ENCODE results near the gene PARD3B.
A peak's percentile ranks its signal among the peaks of the same experiment; 100 is the strongest.

PARD3B gene

GRCh38 chr2:204835786-204836185 lies 290.5 kb downstream of the PARD3B start:
- Mint-ChIP-seq H3K27me3 (no peaks in the 10 kb centered on the region), H3K4me1 (no peaks in the 10 kb centered on the region), H3K9me3 (no peaks in the 10 kb centered on the region), H3K4me3 (no peak overlapping the region), H3K27ac (no peak overlapping the region), H3K36me3 (no peaks in the 10 kb centered on the region)
- no peak for DNase-seq
- ATAC-seq (replicated peaks): no peak

- no peaks in the 10 kb centered on the region for H3K36me3 Mint-ChIP-seq
- no peak for DNase-seq
- H3K27me3 Mint-ChIP-seq: no peaks in the 10 kb centered on the region
- no peaks in the 10 kb centered on the region for H3K4me1 Mint-ChIP-seq
- ATAC-seq (replicated peaks): no peak
- no peaks in the 10 kb centered on the region for H3K9me3 Mint-ChIP-seq
- H3K27ac Mint-ChIP-seq: no peak overlapping the region
- H3K4me3 Mint-ChIP-seq: no peak overlapping the region
These were observed 295.2 kb downstream of the PARD3B start for GRCh38 chr2:204840504-204840903.

- Mint-ChIP-seq H3K4me1 (no peaks in the 10 kb centered on the region), H3K27ac (no peak overlapping the region), H3K9me3 (no peaks in the 10 kb centered on the region), H3K36me3 (no peaks in the 10 kb centered on the region), H3K4me3 (no peak overlapping the region), H3K27me3 (no peaks in the 10 kb centered on the region)
- DNase-seq (no peak), ATAC-seq (replicated peaks) (no peak)
These were observed 296.8 kb downstream of the PARD3B start for GRCh38 chr2:204842068-204842467.

GRCh38 chr2:204842661-204843485 lies 297.6 kb downstream of the PARD3B start:
- no peak overlapping the region for H3K4me3 Mint-ChIP-seq

GRCh38 chr2:204846471-204846870 lies 301.2 kb downstream of the PARD3B start:
- Mint-ChIP-seq H3K4me3 (no peak overlapping the region), H3K27ac (no peak overlapping the region), H3K4me1 (no peaks in the 10 kb centered on the region), H3K36me3 (no peaks in the 10 kb centered on the region), H3K9me3 (no peaks in the 10 kb centered on the region), H3K27me3 (no peaks in the 10 kb centered on the region)
- no peak for ATAC-seq (replicated peaks)
- no peak for DNase-seq

More at GRCh38 chr2:204842661-204843485, 297.6 kb downstream of the PARD3B start:
- Mint-ChIP-seq H3K36me3 (no peaks in the 10 kb centered on the region), H3K4me1 (no peaks in the 10 kb centered on the region), H3K27me3 (no peaks in the 10 kb centered on the region), H3K27ac (no peak overlapping the region), H3K9me3 (no peaks in the 10 kb centered on the region)
- no peak for DNase-seq
- ATAC-seq (replicated peaks): no peak

- Mint-ChIP-seq H3K4me3 (no peak overlapping the region), H3K4me1 (no peaks in the 10 kb centered on the region), H3K36me3 (no peaks in the 10 kb centered on the region), H3K27me3 (no peaks in the 10 kb centered on the region), H3K27ac (no peak overlapping the region), H3K9me3 (no peaks in the 10 kb centered on the region)
- DNase-seq (no peak), ATAC-seq (replicated peaks) (no peak)
These were observed 304.6 kb downstream of the PARD3B start for GRCh38 chr2:204849892-204850291.

- ATAC-seq (replicated peaks) (no peak), DNase-seq (no peak)
- no peaks in the 10 kb centered on the region for H3K27me3 Mint-ChIP-seq
- H3K4me3 Mint-ChIP-seq: no peak overlapping the region
- no peak overlapping the region for H3K27ac Mint-ChIP-seq
- no peaks in the 10 kb centered on the region for H3K4me1 Mint-ChIP-seq
- H3K36me3 Mint-ChIP-seq: no peaks in the 10 kb centered on the region
- no peaks in the 10 kb centered on the region for H3K9me3 Mint-ChIP-seq
These were observed 305.3 kb downstream of the PARD3B start for GRCh38 chr2:204850581-204850980.

- DNase-seq: no peak
- Mint-ChIP-seq H3K4me3 (no peak overlapping the region), H3K36me3 (no peaks in the 10 kb centered on the region), H3K9me3 (no peaks in the 10 kb centered on the region), H3K27ac (no peak overlapping the region), H3K4me1 (no peaks in the 10 kb centered on the region), H3K27me3 (no peaks in the 10 kb centered on the region)
- ATAC-seq (replicated peaks): no peak
These were observed 308.6 kb downstream of the PARD3B start for GRCh38 chr2:204853905-204854304.

- Mint-ChIP-seq H3K9me3 (peaks cover 0 to 8% of the 10 kb centered on the region in 2 donors), H3K4me1 (no peaks in the 10 kb centered on the region), H3K27ac (no peak overlapping the region), H3K36me3 (no peaks in the 10 kb centered on the region), H3K4me3 (no peak overlapping the region), H3K27me3 (no peaks in the 10 kb centered on the region)
- no peak for ATAC-seq (replicated peaks)
- DNase-seq: no peak
These were observed 315.0 kb downstream of the PARD3B start for GRCh38 chr2:204860274-204860673.

- Mint-ChIP-seq H3K4me3 (no peak overlapping the region), H3K4me1 (no peaks in the 10 kb centered on the region), H3K27ac (no peak overlapping the region), H3K36me3 (no peaks in the 10 kb centered on the region), H3K27me3 (no peaks in the 10 kb centered on the region), H3K9me3 (peaks cover 0 to 8% of the 10 kb centered on the region in 2 donors)
- ATAC-seq (replicated peaks) (no peak), DNase-seq (no peak)
These were observed 317.5 kb downstream of the PARD3B start for GRCh38 chr2:204862809-204863208.

GRCh38 chr2:204863336-204863735 lies 318.1 kb downstream of the PARD3B start:
- ATAC-seq (replicated peaks): no peak

GRCh38 chr2:204869132-204869823 lies 324.0 kb downstream of the PARD3B start:
- no peaks in the 10 kb centered on the region for H3K36me3 Mint-ChIP-seq
- peaks cover 0 to 8% of the 10 kb centered on the region in 2 donors for H3K9me3 Mint-ChIP-seq
- ATAC-seq (replicated peaks) (no peak), DNase-seq (no peak)
- no peak overlapping the region for H3K27ac Mint-ChIP-seq
- no peaks in the 10 kb centered on the region for H3K4me1 Mint-ChIP-seq
- no peak overlapping the region for H3K4me3 Mint-ChIP-seq
- no peaks in the 10 kb centered on the region for H3K27me3 Mint-ChIP-seq

More at GRCh38 chr2:204863336-204863735, 318.1 kb downstream of the PARD3B start:
- Mint-ChIP-seq H3K27ac (no peak overlapping the region), H3K9me3 (peaks cover 0 to 8% of the 10 kb centered on the region in 2 donors), H3K36me3 (no peaks in the 10 kb centered on the region), H3K4me3 (no peak overlapping the region), H3K27me3 (no peaks in the 10 kb centered on the region), H3K4me1 (no peaks in the 10 kb centered on the region)
- no peak for DNase-seq

- H3K27ac Mint-ChIP-seq: no peak overlapping the region
These were observed 324.8 kb downstream of the PARD3B start for GRCh38 chr2:204870053-204870452.

GRCh38 chr2:204871231-204871953 lies 326.1 kb downstream of the PARD3B start:
- DNase-seq (no peak), ATAC-seq (replicated peaks) (peak; percentile 42 to 56)
- no peak overlapping the region for H3K27ac Mint-ChIP-seq
- H3K4me1 Mint-ChIP-seq: no peaks in the 10 kb centered on the region
- no peak overlapping the region for H3K4me3 Mint-ChIP-seq
- no peaks in the 10 kb centered on the region for H3K36me3 Mint-ChIP-seq
- no peaks in the 10 kb centered on the region for H3K9me3 Mint-ChIP-seq
- H3K27me3 Mint-ChIP-seq: no peaks in the 10 kb centered on the region

More at GRCh38 chr2:204870053-204870452, 324.8 kb downstream of the PARD3B start:
- no peak for ATAC-seq (replicated peaks)
- no peak overlapping the region for H3K4me3 Mint-ChIP-seq
- no peaks in the 10 kb centered on the region for H3K36me3 Mint-ChIP-seq
- no peaks in the 10 kb centered on the region for H3K4me1 Mint-ChIP-seq
- H3K27me3 Mint-ChIP-seq: no peaks in the 10 kb centered on the region
- no peak for DNase-seq
- H3K9me3 Mint-ChIP-seq: peaks cover 0 to under 1% of the 10 kb centered on the region in 2 donors

Data from stimulated activated naive B cell treated with anti-CD40 and anti-IgM and Interleukin-4, amounts not matched to agents 10 μg/mL and 1 μg/mL and 100 μg/mL, for 72 hours (primary cell).